GM21786 (cell line): ENCODE results near the gene TMEM86A.
"Not testable (repeated sequence)": the region's sequence is repeated elsewhere in the genome, so short reads cannot be mapped to it uniquely, and the experiment has no call there.

Experiments used
- ATAC-seq: cut with Tn5 transposase; IDR thresholded peaks from one replicate; pipeline ENCODE4 v1.9.1; 2021; ENCODE audit not compliant: unreplicated experiment

Gene TMEM86A

GRCh38 chr11:18698341-18699268 lies at the start of gene TMEM86A:
Gene TMEM86A, plus strand, starts transcription at chr11:18698779. Its CDS starts 108 bp downstream, at chr11:18698887.
- peak; percentile 88 for ATAC-seq

GRCh38 chr11:18650353-18650752 lies 48.2 kb upstream of the TMEM86A start:
- ATAC-seq, result no peak

GRCh38 chr11:18650859-18651557 lies 47.6 kb upstream of the TMEM86A start:
- ATAC-seq, result no peak

GRCh38 chr11:18657673-18658072 lies 40.9 kb upstream of the TMEM86A start:
- ATAC-seq, result no peak

- ATAC-seq, result not testable (repeated sequence)
Measured at GRCh38 chr11:18665353-18665872, 33.2 kb upstream of the TMEM86A start.

GRCh38 chr11:18668131-18668530 lies 30.4 kb upstream of the TMEM86A start:
- ATAC-seq, result no peak

GRCh38 chr11:18669219-18669596 lies 29.4 kb upstream of the TMEM86A start:
- no peak for ATAC-seq

- no peak for ATAC-seq
Measured at GRCh38 chr11:18669711-18670110, 28.9 kb upstream of the TMEM86A start.

GRCh38 chr11:18671246-18671645 lies 27.3 kb upstream of the TMEM86A start:
- ATAC-seq, result no peak

GRCh38 chr11:18672209-18672608 lies 26.4 kb upstream of the TMEM86A start:
- ATAC-seq, result not testable (repeated sequence)

GRCh38 chr11:18676803-18677202 lies 21.8 kb upstream of the TMEM86A start:
- ATAC-seq, result no peak

GRCh38 chr11:18677560-18677959 lies 21.0 kb upstream of the TMEM86A start:
- no peak for ATAC-seq

GRCh38 chr11:18681949-18682348 lies 16.6 kb upstream of the TMEM86A start:
- not testable (repeated sequence) for ATAC-seq

GRCh38 chr11:18682466-18682865 lies 16.1 kb upstream of the TMEM86A start:
- no peak for ATAC-seq

GRCh38 chr11:18684267-18684666 lies 14.3 kb upstream of the TMEM86A start:
- no peak for ATAC-seq

GRCh38 chr11:18691467-18692140 lies 7.0 kb upstream of the TMEM86A start:
- not testable (repeated sequence) for ATAC-seq

- ATAC-seq, result no peak
Measured at GRCh38 chr11:18692941-18693760, 5.4 kb upstream of the TMEM86A start.

- ATAC-seq, result no peak
Measured at GRCh38 chr11:18696638-18697225, 1.8 kb upstream of the TMEM86A start.

GRCh38 chr11:18697576-18697975 lies 1.0 kb upstream of the TMEM86A start:
- ATAC-seq, result no peak

- no peak for ATAC-seq
Measured at GRCh38 chr11:18699269-18699596, 654 bp downstream of the TMEM86A start.
